ENCODE results near the gene SCNN1B. TPM values are rescaled to one million over a fixed set of nuclear protein-coding genes. Genes with fewer than 3 reads are reported as not detected.

SCNN1B gene
- total and polyA plus RNA-seq, 2 of the 13 experiments (the other 11 are each of a cell fraction or from before 2014, with no cell fraction given): not detected

DNA sequence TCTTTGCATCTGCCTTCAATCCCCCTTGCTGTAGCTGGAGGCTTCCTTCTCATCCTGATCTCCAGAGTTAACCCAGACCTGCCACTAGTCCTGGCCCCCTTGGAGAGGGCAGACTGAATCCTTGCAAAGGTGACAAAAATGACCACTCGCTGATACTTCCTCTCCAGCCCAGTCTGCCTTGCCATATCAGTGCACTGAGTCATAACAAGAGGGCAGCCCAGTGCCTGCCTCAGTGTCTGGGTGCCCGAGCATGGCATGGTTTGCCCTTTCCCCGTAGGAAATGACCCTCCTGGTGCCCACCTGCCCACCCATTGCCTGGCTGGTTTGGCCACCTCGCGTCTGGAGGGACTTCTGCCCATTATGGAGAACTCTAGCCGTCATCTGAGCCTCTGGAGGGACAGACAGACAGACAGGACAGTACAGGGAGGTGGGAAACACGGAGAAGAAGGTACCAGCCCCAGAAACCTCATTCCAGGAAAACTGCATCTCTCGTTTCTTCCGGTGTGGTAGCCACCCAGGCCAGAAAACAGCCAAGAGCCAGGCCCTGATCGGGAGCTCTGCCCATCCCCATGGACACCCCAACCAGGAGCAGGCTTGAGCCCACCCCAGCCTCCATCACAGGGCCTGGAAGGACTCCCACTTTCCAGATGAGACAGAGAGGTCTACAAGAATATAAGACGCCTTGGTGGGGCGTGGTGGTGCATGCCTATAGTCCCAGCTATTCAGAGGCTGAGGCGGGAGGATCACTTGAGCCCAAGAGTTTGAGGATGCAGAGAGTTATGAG is 71.5 kb downstream of the SCNN1B start:
- DNase-seq (ENCODE audit: low spot score) (no peak), ATAC-seq (no peak), FAIRE-seq (no peak)
- ChIA-PET POLR2A (no interaction called here), CTCF (ENCODE audit: low intra/inter-chr PET ratio, low total read pairs) (no interaction called here)
- peak; percentile 29; the same call in 1 of the 2 replicates for TF ChIP-seq CREB1 (IDR thresholded peaks at IDR 0.05)
- no peak for TF ChIP-seq CREB1 (CRISPR knock-in tag; IDR thresholded peaks at IDR 0.05)
- TF ChIP-seq MED1 (CRISPR knock-in tag; IDR thresholded peaks at IDR 0.05): no peak
- no peak overlapping the region for H3K4me3 ChIP-seq (replicated peaks in 1 of 3; ENCODE audit: insufficient read depth in 1 of 3, low read depth in 2 of 3, low read length in 3 of 3)
- no peaks in the 10 kb centered on the region for H3K36me3 ChIP-seq (replicated peaks in 1 of 2; ENCODE audit: control insufficient read depth in 1 of 2, insufficient read depth in 2 of 2, low read length in 2 of 2)
- H3K27ac ChIP-seq (ENCODE audit: extremely low read length, insufficient read depth, low read length): no peak overlapping the region
- intact Hi-C loops (cut with micrococcal nuclease; ENCODE audit: unreplicated experiment): no loop called here
- no peaks in the 10 kb centered on the region for H3K9me3 ChIP-seq (ENCODE audit: low read length)
- no peaks in the 10 kb centered on the region; the same call in 1 of the 2 replicates for H4K20me1 ChIP-seq (ENCODE audit: insufficient read depth, low read length)
- no peaks in the 10 kb centered on the region for H3K79me2 ChIP-seq (ENCODE audit: insufficient read depth, low read length)
- H3K27me3 ChIP-seq (ENCODE audit: control insufficient read depth in 1 of 2, insufficient read depth in 2 of 2, low read length in 2 of 2): peaks cover 5 to 22% of the 10 kb centered on the region in 2 experiments; a peak in 4 of 5 replicates
- H3K4me2 ChIP-seq (ENCODE audit: low read depth, low read length): no peak overlapping the region
- no TSS peak for BruUV-seq (replicated peaks)
- no peak overlapping the region for H3K9ac ChIP-seq (ENCODE audit: insufficient read depth, low read depth, low read length)
- no peaks in the 10 kb centered on the region for H3K4me1 ChIP-seq (ENCODE audit: insufficient read depth, low read length)
- no peak overlapping the region for H2AFZ ChIP-seq (ENCODE audit: low read length)
- in situ Hi-C loops (cut with HindIII; ENCODE audit: extremely low pct_ligation_motif_present, low pct_unique_long_range_greater_than_20kb): no loop called here
- 26% methylated on average over 13 of the region's 13 CpGs for WGBS (ENCODE audit: low lambda C conversion rate)

DNA sequence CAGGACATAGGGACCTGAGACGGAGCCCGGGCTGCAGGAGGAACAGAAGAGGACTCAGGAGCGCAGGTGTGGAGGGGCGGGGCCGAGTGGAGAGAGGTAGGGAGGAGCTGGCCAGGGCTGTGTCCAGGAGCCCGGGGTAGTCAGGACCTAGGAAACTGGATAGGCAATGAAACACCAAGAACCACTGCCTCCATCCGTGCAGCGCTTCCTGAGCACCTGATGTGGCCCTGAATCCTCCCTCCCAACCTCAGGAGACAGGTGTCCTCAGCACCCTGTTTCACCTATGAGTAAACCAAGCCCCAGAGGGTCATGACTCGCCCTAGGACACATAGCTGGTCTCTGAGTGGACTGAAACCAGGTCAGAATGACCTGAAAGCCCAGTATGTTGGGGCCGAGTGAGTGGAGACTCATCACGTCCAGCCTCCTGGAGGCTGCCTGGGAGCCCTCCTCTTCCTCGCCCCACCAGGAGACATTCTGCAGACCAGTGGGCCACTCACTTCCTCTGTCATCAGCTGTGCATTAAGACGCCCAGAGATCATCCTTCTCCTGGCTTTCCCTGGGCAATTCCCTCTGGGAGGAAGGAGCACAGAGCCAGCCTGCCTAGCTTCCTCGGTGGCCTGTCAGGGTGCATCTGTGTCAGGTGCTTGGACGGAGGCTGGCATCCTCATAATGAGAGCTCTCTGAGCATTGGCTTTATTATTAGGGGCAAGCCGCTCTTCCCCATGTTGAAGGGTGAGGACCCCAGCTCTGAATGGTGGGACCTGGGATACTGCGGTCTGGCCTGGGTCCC is 72.8 kb downstream of the SCNN1B start:
- no peak for DNase-seq (ENCODE audit: low spot score)
- FAIRE-seq: no peak
- peak; percentile 8 for ATAC-seq
- BruUV-seq (replicated peaks): no TSS peak
- no peak overlapping the region for H3K27ac ChIP-seq (ENCODE audit: extremely low read length, insufficient read depth, low read length)
- H4K20me1 ChIP-seq (ENCODE audit: insufficient read depth, low read length): no peaks in the 10 kb centered on the region; the same call in 1 of the 2 replicates
- H3K4me3 ChIP-seq (replicated peaks in 1 of 3; ENCODE audit: insufficient read depth in 1 of 3, low read depth in 2 of 3, low read length in 3 of 3): no peak overlapping the region
- peaks cover 4 to 29% of the 10 kb centered on the region in 2 experiments; a peak in 4 of 5 replicates for H3K27me3 ChIP-seq (ENCODE audit: control insufficient read depth in 1 of 2, insufficient read depth in 2 of 2, low read length in 2 of 2)
- no peaks in the 10 kb centered on the region for H3K36me3 ChIP-seq (replicated peaks in 1 of 2; ENCODE audit: control insufficient read depth in 1 of 2, insufficient read depth in 2 of 2, low read length in 2 of 2)
- in situ Hi-C loops (cut with HindIII; ENCODE audit: extremely low pct_ligation_motif_present, low pct_unique_long_range_greater_than_20kb) (no loop called here), intact Hi-C loops (cut with micrococcal nuclease; ENCODE audit: unreplicated experiment) (no loop called here)
- no peaks in the 10 kb centered on the region for H3K79me2 ChIP-seq (ENCODE audit: insufficient read depth, low read length)
- H2AFZ ChIP-seq (ENCODE audit: low read length): no peak overlapping the region
- H3K4me2 ChIP-seq (ENCODE audit: low read depth, low read length): no peak overlapping the region
- H3K9me3 ChIP-seq (ENCODE audit: low read length): no peaks in the 10 kb centered on the region
- 23% methylated on average over 16 of the region's 17 CpGs for WGBS (ENCODE audit: low lambda C conversion rate)
- ChIA-PET POLR2A (no interaction called here), CTCF (ENCODE audit: low intra/inter-chr PET ratio, low total read pairs) (no interaction called here)
- H3K9ac ChIP-seq (ENCODE audit: insufficient read depth, low read depth, low read length): no peak overlapping the region
- TF ChIP-seq, protein P1, sequence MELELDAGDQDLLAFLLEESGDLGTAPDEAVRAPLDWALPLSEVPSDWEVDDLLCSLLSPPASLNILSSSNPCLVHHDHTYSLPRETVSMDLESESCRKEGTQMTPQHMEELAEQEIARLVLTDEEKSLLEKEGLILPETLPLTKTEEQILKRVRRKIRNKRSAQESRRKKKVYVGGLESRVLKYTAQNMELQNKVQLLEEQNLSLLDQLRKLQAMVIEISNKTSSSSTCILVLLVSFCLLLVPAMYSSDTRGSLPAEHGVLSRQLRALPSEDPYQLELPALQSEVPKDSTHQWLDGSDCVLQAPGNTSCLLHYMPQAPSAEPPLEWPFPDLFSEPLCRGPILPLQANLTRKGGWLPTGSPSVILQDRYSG (CRISPR knock-in tag; IDR thresholded peaks at IDR 0.05): no peak
- 0 out of 2 replicates have a peak, but pooled peaks have one; percentile 27 for TF ChIP-seq EED (CRISPR knock-in tag; IDR thresholded peaks at IDR 0.05)
- no peaks in the 10 kb centered on the region for H3K4me1 ChIP-seq (ENCODE audit: insufficient read depth, low read length)

Data from HepG2 (cell line).